WTC11 (cell line): ENCODE results near the gene HPGD. TPM values are rescaled to one million over a fixed set of nuclear protein-coding genes. Genes with fewer than 3 reads are reported as not detected.

Experiments used
- ATAC-seq: fragments of 200-7000 bp; cut with Tn5 transposase; 2 replicates; pipeline ENCODE4 v1.10.0; 2021; ENCODE audit warnings: mild to moderate bottlenecking, moderate library complexity
- Bru-seq: library from RNA; stranded (reverse); fragments of 400-500 nt; gene quantifications from one replicate; lab custom pipeline; 2021; lab: Mats Ljungman, UMichigan
- CTCF ChIA-PET: fragments of 300-600 bp; sonication (Branson Sonifier 250); formaldehyde crosslinking; loops from one replicate; lab custom pipeline; 2021; ENCODE audit warnings: antibody characterized with exemption; lab: Charles Lee
- POLR2A ChIA-PET: fragments of 350-600 bp; sonication (Branson Sonifier 250); formaldehyde crosslinking; loops from one replicate; lab custom pipeline; 2021; ENCODE audit warnings: antibody characterized with exemption; lab: Charles Lee
- DNase-seq: peaks from one replicate; pipeline ENCODE4 v3.0.0; 2021; ENCODE audit warnings: low spot score
- H3K27ac Mint-ChIP-seq: 2 replicates; pipeline ENCODE4 v1.8.0; 2021; ENCODE audit warnings: mixed read lengths
- H3K27me3 Mint-ChIP-seq: 2 replicates; pipeline ENCODE4 v1.8.0; 2021; ENCODE audit warnings: low read depth, mild to moderate bottlenecking, moderate library complexity, mixed read lengths
- H3K36me3 Mint-ChIP-seq: 2 replicates; pipeline ENCODE4 v1.8.0; 2021; ENCODE audit warnings: mixed read lengths
- H3K4me1 Mint-ChIP-seq: 2 replicates; pipeline ENCODE4 v1.8.0; 2022; ENCODE audit warnings: mixed read lengths
- H3K4me3 Mint-ChIP-seq: 2 replicates; pipeline ENCODE4 v1.8.0; 2021; ENCODE audit warnings: mild to moderate bottlenecking, moderate library complexity, mixed read lengths
- H3K9me3 Mint-ChIP-seq: 2 replicates; pipeline ENCODE4 v1.8.0; 2021; ENCODE audit warnings: mixed read lengths
- CREB1 ChIP-seq: sonication (generic); formaldehyde crosslinking; IDR thresholded peaks from 2 replicates; pipeline ENCODE4 v1.8.0; 2023; ENCODE audit warnings: mild to moderate bottlenecking, missing genetic modification reagents
- FOXK1 ChIP-seq: sonication (generic); formaldehyde crosslinking; IDR thresholded peaks from 2 replicates; pipeline ENCODE4 v1.8.0; 2022; ENCODE audit warnings: mild to moderate bottlenecking, moderate library complexity, missing genetic modification reagents
- FOXP1 ChIP-seq: sonication (generic); formaldehyde crosslinking; IDR thresholded peaks from 2 replicates; pipeline ENCODE4 v1.8.0; 2022; ENCODE audit warnings: missing genetic modification reagents, mild to moderate bottlenecking, moderate library complexity, borderline replicate concordance
- PRRX2 ChIP-seq: fragments of 250-450 bp; sonication (Bioruptor Pico); IDR thresholded peaks from 2 replicates; pipeline ENCODE4 v1.8.0; 2021; ENCODE audit warnings: mild to moderate bottlenecking
- TEAD1 ChIP-seq: sonication (generic); formaldehyde crosslinking; IDR thresholded peaks from 2 replicates; pipeline ENCODE4 v1.8.0; 2022; ENCODE audit warnings: mild to moderate bottlenecking, missing genetic modification reagents
- ZNF232 ChIP-seq: sonication (generic); formaldehyde crosslinking; IDR thresholded peaks from 2 replicates; pipeline ENCODE4 v1.8.0; 2022; ENCODE audit warnings: mild to moderate bottlenecking, missing genetic modification reagents
- ZNF263 ChIP-seq: sonication (generic); formaldehyde crosslinking; IDR thresholded peaks from 2 replicates; pipeline ENCODE4 v1.8.1; 2022; ENCODE audit warnings: low read depth, mild to moderate bottlenecking, moderate library complexity, missing genetic modification reagents
- ZNF423 ChIP-seq: fragments of 250-450 bp; sonication (Bioruptor Pico); IDR thresholded peaks from 2 replicates; pipeline ENCODE4 v2.1.2; 2022; ENCODE audit warnings: mild to moderate bottlenecking, moderate library complexity
- long read RNA-seq, 3 experiments: library from RNA in 1 of 3; library from capped mRNA in 1 of 3; library from polyadenylated mRNA in 1 of 3; unstranded in 2 of 3; stranded (forward) in 1 of 3; transcript quantifications; one replicate each; pipeline ENCODE4 v2.0.0, GENCODE V29; 2021
- total RNA-seq: library from RNA; stranded (reverse); gene quantifications from 3 replicates; pipeline ENCODE4 v1.2.3, GENCODE V29; 2021
- TF ChIP-seq, protein P1 (sequence below): sonication (generic); formaldehyde crosslinking; IDR thresholded peaks from 2 replicates; pipeline ENCODE4 v1.8.1; 2022; ENCODE audit warnings: mild to moderate bottlenecking, moderate library complexity, missing genetic modification reagents
- TF ChIP-seq, protein P2 (sequence below): sonication (generic); formaldehyde crosslinking; IDR thresholded peaks from 2 replicates; pipeline ENCODE4 v1.8.0; 2022; ENCODE audit warnings: mild to moderate bottlenecking, missing genetic modification reagents
- TF ChIP-seq, protein P3 (sequence below): sonication (generic); formaldehyde crosslinking; IDR thresholded peaks from 2 replicates; pipeline ENCODE4 v1.8.0; 2022; ENCODE audit warnings: missing genetic modification reagents
- TF ChIP-seq, protein P4 (sequence below): sonication (generic); formaldehyde crosslinking; IDR thresholded peaks from 2 replicates; pipeline ENCODE4 v1.8.0; 2022; ENCODE audit warnings: mild to moderate bottlenecking, missing genetic modification reagents
- TF ChIP-seq, protein P5 (sequence below): fragments of 250-450 bp; sonication (Bioruptor Pico); IDR thresholded peaks from 2 replicates; pipeline ENCODE4 v1.9.0; 2021; ENCODE audit warnings: moderate library complexity, mild to moderate bottlenecking, inconsistent platforms, borderline replicate concordance
- TF ChIP-seq, protein P6 (sequence below): sonication (generic); formaldehyde crosslinking; IDR thresholded peaks from 2 replicates; pipeline ENCODE4 v1.8.0; 2023; ENCODE audit warnings: missing genetic modification reagents, mild to moderate bottlenecking, borderline replicate concordance

Gene HPGD
- 0.55 to 3.6 TPM (median 0.94 TPM) in 3 replicates for total RNA-seq
- Bru-seq, nascent RNA: percentile 30 among the genes with signal in this experiment
- long read RNA-seq, experiment 1, transcript HPGD-202 (7 exons, 3,027 nt): major isoform, 5 of 9 reads
- long read RNA-seq, experiment 1, partial matches to known transcripts: 0 of 9 reads
- long read RNA-seq, experiment 1, other reads (novel, unspliced or antisense): 0 of 9 reads
- long read RNA-seq, experiment 2, partial matches to known transcripts: 2 of 3 reads
- long read RNA-seq, experiment 2, other reads (novel, unspliced or antisense): 0 of 3 reads
- long read RNA-seq, experiment 3, transcript HPGD-202 (7 exons, 3,027 nt): major isoform, 9 of 11 reads
- long read RNA-seq, experiment 3, partial matches to known transcripts: 1 of 11 reads
- long read RNA-seq, experiment 3, other reads (novel, unspliced or antisense): 1 of 11 reads

DNA sequence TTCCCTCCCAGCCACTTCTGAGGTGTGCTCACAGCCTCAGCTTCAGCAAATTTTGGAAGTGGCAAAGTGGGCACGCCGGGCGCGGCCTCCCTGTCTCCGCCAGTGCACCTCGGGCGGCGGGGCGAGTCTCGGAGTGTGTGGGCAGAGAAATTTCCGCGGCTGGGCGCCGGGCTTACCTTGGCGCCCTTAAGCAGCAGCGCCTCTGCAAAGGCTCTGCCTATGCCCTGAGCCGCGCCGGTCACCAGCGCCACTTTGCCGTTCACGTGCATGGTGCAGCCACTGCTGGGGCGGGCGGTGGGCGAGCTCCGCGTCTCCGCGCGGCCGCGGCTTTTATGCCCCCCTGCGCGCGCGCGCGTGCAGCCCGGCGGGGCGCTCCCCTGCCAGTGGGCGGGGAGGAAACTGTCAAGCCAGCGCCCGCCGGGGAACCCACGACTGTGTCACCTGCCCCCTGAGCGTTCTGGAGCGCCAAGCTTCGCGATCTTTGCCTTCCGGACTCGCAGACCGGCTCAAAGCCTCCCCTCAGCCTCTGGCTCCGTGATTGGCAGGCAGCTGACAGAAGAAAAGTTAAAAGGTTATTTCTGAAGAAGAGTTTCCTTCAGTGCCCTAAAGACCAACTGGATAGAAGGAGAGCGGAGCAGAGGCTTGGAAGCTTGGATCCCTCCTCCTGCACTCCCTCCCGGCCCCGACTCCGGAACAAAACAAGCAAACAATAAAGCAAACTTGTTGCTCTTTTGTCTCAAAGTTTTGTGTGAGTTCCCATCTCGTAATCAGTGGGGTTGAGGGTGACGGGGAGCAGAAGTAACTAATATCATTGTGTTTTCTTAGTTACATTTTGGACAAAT lies at the start of gene HPGD:
HPGD (minus strand) TSS at position 306 of the 842 bp plus-strand sequence; CDS start at position 269, 37 bp downstream.
- DNase-seq: peak; percentile 62
- ChIA-PET POLR2A (no interaction called here), CTCF (interaction anchor here (0.7 to 0.9 kb wide), 2 partner anchors 19 to 135 kb away, joined by 3 to 5 read pairs; no protein-coding TSS in a partner anchor)

More for the DNA sequence above, at the start of gene HPGD:
- TF ChIP-seq FOXP1 (CRISPR knock-in tag) (peak; percentile 56; the same call in 1 of the 2 replicates), CREB1 (CRISPR knock-in tag) (no peak), ZNF232 (CRISPR knock-in tag) (no peak), FOXK1 (peak; percentile 8; the same call in 1 of the 2 replicates), PRRX2 (CRISPR knock-in tag) (no peak), ZNF423 (CRISPR knock-in tag) (no peak), ZNF263 (CRISPR knock-in tag) (0 out of 2 replicates have a peak, but pooled peaks have one; percentile 25), TEAD1 (CRISPR knock-in tag) (0 out of 2 replicates have a peak, but pooled peaks have one; percentile 11)
- TF ChIP-seq, protein P1, sequence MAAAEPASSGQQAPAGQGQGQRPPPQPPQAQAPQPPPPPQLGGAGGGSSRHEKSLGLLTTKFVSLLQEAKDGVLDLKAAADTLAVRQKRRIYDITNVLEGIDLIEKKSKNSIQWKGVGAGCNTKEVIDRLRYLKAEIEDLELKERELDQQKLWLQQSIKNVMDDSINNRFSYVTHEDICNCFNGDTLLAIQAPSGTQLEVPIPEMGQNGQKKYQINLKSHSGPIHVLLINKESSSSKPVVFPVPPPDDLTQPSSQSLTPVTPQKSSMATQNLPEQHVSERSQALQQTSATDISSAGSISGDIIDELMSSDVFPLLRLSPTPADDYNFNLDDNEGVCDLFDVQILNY (CRISPR knock-in tag): peak; percentile 61; the same call in 1 of the 2 replicates
- TF ChIP-seq, protein P2, sequence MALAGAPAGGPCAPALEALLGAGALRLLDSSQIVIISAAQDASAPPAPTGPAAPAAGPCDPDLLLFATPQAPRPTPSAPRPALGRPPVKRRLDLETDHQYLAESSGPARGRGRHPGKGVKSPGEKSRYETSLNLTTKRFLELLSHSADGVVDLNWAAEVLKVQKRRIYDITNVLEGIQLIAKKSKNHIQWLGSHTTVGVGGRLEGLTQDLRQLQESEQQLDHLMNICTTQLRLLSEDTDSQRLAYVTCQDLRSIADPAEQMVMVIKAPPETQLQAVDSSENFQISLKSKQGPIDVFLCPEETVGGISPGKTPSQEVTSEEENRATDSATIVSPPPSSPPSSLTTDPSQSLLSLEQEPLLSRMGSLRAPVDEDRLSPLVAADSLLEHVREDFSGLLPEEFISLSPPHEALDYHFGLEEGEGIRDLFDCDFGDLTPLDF (CRISPR knock-in tag): no peak
- TF ChIP-seq, protein P3, sequence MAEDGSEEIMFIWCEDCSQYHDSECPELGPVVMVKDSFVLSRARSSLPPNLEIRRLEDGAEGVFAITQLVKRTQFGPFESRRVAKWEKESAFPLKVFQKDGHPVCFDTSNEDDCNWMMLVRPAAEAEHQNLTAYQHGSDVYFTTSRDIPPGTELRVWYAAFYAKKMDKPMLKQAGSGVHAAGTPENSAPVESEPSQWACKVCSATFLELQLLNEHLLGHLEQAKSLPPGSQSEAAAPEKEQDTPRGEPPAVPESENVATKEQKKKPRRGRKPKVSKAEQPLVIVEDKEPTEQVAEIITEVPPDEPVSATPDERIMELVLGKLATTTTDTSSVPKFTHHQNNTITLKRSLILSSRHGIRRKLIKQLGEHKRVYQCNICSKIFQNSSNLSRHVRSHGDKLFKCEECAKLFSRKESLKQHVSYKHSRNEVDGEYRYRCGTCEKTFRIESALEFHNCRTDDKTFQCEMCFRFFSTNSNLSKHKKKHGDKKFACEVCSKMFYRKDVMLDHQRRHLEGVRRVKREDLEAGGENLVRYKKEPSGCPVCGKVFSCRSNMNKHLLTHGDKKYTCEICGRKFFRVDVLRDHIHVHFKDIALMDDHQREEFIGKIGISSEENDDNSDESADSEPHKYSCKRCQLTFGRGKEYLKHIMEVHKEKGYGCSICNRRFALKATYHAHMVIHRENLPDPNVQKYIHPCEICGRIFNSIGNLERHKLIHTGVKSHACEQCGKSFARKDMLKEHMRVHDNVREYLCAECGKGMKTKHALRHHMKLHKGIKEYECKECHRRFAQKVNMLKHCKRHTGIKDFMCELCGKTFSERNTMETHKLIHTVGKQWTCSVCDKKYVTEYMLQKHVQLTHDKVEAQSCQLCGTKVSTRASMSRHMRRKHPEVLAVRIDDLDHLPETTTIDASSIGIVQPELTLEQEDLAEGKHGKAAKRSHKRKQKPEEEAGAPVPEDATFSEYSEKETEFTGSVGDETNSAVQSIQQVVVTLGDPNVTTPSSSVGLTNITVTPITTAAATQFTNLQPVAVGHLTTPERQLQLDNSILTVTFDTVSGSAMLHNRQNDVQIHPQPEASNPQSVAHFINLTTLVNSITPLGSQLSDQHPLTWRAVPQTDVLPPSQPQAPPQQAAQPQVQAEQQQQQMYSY (CRISPR knock-in tag): no peak
- TF ChIP-seq, protein P4, sequence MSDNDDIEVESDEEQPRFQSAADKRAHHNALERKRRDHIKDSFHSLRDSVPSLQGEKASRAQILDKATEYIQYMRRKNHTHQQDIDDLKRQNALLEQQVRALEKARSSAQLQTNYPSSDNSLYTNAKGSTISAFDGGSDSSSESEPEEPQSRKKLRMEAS (CRISPR knock-in tag): peak; percentile 44; the same call in 1 of the 2 replicates
- TF ChIP-seq, protein P5, sequence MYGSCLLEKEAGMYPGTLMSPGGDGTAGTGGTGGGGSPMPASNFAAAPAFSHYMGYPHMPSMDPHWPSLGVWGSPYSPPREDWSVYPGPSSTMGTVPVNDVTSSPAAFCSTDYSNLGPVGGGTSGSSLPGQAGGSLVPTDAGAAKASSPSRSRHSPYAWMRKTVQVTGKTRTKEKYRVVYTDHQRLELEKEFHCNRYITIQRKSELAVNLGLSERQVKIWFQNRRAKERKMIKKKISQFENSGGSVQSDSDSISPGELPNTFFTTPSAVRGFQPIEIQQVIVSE (CRISPR knock-in tag): no peak
- TF ChIP-seq, protein P6, sequence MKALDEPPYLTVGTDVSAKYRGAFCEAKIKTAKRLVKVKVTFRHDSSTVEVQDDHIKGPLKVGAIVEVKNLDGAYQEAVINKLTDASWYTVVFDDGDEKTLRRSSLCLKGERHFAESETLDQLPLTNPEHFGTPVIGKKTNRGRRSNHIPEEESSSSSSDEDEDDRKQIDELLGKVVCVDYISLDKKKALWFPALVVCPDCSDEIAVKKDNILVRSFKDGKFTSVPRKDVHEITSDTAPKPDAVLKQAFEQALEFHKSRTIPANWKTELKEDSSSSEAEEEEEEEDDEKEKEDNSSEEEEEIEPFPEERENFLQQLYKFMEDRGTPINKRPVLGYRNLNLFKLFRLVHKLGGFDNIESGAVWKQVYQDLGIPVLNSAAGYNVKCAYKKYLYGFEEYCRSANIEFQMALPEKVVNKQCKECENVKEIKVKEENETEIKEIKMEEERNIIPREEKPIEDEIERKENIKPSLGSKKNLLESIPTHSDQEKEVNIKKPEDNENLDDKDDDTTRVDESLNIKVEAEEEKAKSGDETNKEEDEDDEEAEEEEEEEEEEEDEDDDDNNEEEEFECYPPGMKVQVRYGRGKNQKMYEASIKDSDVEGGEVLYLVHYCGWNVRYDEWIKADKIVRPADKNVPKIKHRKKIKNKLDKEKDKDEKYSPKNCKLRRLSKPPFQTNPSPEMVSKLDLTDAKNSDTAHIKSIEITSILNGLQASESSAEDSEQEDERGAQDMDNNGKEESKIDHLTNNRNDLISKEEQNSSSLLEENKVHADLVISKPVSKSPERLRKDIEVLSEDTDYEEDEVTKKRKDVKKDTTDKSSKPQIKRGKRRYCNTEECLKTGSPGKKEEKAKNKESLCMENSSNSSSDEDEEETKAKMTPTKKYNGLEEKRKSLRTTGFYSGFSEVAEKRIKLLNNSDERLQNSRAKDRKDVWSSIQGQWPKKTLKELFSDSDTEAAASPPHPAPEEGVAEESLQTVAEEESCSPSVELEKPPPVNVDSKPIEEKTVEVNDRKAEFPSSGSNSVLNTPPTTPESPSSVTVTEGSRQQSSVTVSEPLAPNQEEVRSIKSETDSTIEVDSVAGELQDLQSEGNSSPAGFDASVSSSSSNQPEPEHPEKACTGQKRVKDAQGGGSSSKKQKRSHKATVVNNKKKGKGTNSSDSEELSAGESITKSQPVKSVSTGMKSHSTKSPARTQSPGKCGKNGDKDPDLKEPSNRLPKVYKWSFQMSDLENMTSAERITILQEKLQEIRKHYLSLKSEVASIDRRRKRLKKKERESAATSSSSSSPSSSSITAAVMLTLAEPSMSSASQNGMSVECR (CRISPR knock-in tag): 0 out of 2 replicates have a peak, but pooled peaks have one; percentile 26
- Mint-ChIP-seq H3K36me3 (no peaks in the 10 kb centered on the region), H3K4me1 (peaks cover 24% of the 10 kb centered on the region), H3K9me3 (no peaks in the 10 kb centered on the region), H3K4me3 (peak within 1 kb of the TSS; percentile 83), H3K27me3 (peaks cover 29% of the 10 kb centered on the region), H3K27ac (no peak within 1 kb of the TSS)
- ATAC-seq: peak; percentile 86
